Islet of Langerhans (tissue), 1 donor: ENCODE measurements around the gene PAFAH1B2.
A peak's percentile ranks its signal among the peaks of the same experiment; 100 is the strongest.
"Not testable (repeated sequence)": the region's sequence is repeated elsewhere in the genome, so short reads cannot be mapped to it uniquely, and the experiment has no call there.

Experiments
- FAIRE-seq: peaks from one replicate; lab custom pipeline; 2011; peaks lifted over from hg19 to GRCh38; lab: Jason Lieb, UNC

The PAFAH1B2 gene

DNA sequence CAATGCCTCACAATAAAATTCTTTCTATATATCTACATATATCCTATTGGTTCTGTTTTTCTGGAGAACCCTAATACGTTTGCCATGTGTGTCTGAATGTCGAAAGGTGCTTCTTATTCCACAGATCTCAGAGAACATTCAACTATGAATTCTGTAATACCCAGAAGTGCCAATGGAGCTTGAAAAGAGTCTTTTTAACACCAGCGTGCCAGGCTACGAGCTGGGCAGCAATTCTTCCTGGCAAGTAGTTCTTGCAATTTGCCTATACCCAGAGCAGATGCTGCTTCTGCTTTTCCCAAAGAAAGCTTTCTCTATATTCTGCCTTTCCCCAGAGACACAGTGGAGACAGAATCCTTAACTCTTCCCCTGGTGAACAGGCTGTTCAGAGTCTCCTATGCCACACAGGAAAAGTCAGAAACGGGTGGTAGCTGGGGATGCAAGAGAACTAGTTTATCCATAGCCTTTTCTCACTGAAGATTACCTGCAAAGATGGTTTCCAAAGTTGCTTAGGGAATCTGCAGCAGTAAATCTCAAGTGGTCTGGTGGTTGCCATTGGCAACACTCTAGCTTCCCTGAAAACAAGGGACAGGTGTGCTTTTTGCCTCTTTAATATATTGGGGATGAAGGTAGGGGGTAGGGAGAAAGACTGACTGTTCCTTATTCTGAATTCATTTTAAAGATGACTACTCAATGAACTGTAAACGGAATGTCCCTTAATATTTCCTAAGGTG lies 16.8 kb upstream of the PAFAH1B2 start:
- FAIRE-seq, result no peak

DNA sequence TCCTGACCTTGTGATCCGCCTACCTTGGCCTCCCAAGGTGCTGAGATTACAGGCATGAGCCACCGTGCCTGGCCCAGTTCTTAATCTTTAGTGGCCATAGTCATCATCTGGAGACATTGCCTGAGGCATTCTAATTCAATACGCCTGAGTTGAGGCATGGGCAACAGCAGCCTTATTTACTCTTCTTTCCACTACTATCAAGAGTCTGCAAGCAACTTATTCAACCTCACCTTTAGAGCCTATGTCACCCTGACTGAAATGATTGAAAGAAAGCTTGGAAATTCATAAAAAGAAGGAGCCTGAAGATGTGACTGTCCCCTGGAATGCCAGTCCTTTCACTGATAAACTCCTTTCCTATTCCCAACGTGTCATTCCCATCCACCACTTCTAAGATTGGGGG lies 15.8 kb upstream of the PAFAH1B2 start:
- FAIRE-seq, result no peak

DNA sequence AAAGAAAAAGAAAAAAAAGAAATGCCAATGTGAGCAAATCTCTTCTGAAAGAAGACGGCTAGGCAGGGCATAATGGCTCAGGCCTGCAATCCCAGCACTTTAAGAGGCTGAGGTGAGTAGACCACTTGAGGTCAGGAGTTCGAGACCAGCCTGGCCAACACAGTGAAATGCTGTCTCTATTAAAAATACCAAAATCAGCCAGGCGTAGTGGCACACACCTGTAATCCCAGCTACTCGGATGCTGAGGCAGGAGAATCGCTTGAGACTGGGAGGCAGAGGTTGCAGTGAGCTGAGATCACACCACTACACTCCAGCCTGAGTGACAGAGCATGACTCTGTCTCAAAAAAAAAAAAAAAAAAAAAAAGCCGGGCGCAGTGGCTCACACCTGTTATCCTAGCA lies 13.7 kb upstream of the PAFAH1B2 start:
- not testable (repeated sequence) for FAIRE-seq

DNA sequence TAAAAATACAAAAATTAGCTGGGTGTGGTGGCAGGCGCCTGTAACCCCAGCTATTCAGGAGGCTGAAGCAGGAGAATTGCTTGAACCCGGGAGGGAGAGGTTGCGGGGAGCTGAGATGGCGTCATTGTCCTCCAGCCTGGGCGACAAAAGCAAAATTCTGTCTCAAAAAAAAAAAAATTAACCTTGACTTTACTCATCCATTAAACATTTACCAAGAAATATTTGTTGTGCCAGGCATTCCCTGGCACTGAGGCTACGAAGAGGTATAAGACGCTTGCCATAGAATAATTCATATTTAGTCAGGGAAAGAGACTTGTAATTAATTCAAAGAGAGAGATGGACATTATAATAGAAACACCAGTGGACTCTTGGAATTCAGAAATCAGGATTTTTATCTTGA lies 13.2 kb upstream of the PAFAH1B2 start:
- FAIRE-seq, result no peak

DNA sequence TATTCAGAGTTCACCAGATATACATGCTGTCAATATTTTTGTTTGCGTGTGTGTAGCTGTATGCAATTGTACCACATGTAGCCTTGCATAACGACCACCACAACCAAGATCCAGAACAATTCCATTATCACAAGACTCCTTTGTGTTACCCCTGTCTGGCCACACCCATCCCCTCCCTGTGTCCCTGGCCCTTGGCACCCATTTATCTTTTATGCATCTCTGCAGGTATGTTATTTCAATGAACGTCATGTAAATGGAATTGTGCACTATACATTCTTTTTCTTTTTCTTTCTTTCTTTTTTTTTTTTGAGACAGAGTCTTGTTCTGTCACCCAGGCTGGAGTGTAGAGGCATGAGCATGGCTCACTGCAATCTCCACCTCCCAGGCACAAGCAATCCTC lies 9.7 kb upstream of the PAFAH1B2 start:
- no peak for FAIRE-seq

DNA sequence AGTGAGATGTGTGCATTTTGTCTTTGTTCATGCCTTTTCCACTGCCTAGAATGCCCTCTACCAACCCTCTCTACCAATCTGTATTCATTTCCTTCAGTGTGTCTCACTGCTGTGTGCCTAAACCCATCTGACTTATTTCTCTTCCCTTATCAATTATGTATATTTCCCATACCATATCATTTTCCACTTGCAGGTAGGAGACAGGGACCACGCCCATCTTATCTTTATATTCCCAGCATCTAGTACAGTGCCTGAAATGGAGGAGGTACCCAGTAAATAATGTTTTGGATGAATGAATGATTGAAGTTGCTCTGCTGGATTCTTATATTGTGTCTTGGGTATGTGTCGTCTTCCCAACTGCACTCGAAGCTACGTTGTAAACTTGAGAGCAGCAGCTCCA lies 9.1 kb upstream of the PAFAH1B2 start:
- not testable (repeated sequence) for FAIRE-seq

DNA sequence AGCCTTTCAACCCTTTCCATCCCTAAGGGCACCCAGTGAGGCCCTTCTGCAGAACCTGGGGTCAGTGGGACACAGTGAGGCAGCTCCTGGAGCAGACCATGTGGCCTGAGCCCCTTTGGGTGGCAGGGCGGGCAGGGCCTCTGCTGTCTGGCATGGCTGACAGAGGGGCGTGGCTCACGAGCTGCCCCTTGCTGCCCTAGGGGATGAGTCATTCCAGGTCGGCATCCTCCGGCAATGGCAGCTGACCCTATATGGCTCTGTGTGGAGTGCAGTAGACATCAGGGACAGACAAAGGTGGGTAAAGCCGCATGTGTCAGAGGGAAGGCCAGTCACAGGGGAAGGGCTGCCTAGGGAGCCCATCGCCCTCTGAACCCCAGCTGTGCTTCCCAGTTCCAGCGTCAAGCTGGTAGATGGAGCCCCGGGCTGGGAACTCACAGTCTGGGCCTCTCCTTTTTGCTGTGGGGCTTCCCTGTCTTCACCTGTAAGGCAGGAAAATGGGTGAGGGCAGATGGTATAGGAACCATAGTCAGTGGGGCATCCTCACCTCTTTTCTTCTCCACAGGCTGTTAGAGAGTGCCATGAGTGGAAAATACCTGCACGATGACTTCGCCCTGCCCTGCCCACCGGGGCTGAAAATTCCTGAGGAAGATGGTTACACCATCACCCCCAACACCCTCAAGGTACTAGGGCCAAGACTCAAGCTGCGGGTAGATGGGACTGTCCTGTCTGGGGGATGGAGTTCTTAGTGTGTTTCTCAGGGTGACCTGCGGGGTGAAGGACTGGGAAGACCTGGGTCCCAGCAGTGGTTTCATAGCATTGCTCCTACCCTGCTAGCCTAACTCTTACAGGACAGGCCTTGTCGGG lies 6.6 kb upstream of the PAFAH1B2 start:
- not testable (repeated sequence) for FAIRE-seq

DNA sequence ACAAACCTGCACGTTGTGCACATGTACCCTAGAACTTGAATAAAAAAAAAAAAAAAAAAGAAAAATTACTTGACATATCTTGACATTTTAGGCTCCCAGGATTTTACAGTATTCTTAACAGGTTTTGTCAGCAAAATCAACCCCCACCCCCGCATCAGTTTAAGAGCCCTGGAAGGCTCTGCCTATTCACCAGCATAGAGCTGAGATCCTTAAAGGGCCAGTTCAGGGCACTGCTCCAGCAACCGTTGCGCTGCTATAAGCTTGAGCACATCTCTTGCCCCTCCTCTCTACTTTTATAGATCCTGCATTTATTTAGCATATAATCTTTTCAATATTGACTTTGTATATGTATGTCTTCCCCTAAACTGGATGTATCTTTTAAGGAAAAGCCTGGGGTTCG lies 697 bp upstream of the PAFAH1B2 start:
- FAIRE-seq, result no peak

DNA sequence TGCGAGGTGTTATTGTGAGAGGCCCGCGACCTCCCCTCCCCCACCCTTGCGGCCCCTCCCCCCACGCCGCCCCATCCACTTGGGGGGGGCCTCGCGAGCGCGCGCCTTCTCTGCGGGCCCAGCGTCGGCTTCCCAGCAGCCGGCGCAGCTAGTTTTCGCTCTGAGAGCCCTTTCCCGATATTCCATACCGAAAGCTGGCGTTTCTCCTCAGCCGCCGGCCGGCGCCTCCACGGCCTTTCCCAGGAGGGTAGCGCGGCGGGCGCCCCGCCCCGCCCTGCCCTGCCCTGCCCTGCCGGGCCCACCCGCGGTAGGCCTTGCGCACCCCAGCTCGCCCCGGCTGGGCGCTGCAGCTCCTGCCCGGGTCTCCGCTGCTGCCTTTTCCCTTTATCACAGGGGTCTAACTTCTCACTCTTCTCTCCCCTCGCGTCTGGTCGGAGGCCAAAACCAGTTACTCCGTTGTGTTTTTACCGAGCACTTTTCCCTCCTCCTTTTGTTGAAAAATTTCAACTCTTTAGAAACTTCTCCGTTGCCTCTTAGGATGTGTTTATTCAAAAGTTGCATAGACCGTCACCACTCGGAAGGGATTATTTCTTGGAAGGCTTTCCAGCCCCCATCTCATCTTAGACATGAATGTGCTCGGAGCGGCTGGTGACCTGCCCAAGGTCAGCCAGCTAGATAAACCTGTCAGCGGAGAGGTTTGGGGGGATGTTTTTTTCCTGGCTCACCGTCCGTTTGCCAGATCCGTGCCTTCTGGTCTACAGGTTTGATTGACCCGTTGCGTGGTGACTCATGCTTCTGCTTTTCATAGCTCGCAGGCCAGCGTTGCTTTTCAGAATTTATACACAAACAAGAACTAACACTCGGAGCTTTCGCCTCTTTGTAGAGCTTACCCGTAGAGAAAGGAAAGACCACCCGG lies 648 bp downstream of the PAFAH1B2 start:
- FAIRE-seq, result peak; percentile 13

DNA sequence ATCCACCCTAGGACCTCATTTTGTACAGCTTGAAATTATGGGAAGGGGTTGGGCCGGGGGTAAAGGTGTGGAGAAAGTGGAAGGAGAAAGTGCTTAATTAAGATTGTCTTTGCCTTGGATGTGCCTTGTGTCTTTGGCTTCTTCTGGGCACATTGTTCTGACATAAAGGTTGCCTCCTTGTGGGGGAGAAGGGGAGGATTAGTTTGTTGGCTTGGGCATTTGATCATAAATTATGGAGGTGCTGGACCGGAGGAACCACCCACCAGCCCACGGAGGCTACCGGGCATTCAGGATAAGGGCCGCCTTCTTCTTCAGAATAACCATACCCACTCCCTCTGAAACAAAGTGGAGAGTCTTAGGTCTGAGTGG lies 1.3 kb downstream of the PAFAH1B2 start:
- FAIRE-seq, result no peak

DNA sequence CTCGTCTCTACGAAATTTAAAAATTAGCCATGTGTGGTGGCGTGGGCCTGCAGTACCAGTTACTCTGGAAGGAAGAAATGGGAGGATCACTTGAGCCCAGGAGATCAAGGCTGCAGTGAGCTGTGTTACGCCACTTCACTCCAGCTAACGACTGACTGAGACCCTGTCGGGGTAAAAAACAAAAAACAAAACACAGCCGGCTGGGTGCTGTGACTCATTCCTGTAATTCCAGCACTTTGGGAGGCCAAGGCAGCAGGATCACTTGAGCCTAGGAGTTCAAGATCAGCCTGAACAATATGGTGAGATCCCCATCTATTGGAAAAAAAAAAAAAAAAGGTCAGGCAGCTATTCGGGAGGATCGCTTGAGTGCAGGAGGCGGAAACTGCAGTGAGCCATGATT lies 2.4 kb downstream of the PAFAH1B2 start:
- FAIRE-seq, result no peak

DNA sequence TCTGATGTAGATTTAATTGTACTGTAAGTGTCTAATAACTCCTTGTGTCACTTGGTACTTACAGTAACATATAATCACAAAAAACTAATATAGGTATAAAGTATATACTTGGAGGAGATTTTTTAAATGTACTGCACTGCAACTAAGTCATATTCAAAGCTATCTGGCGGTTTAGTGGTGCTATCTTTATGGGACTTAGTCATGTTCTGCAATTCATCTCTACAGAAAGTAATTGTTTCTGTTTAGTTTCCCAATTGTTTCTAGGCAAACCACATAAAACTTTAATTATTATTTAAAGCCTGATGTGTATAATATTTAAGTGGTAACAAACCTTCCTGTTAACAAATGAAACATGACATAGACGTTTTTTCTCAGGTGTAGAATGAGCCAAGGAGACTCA lies 8.0 kb downstream of the PAFAH1B2 start:
- FAIRE-seq, result no peak

DNA sequence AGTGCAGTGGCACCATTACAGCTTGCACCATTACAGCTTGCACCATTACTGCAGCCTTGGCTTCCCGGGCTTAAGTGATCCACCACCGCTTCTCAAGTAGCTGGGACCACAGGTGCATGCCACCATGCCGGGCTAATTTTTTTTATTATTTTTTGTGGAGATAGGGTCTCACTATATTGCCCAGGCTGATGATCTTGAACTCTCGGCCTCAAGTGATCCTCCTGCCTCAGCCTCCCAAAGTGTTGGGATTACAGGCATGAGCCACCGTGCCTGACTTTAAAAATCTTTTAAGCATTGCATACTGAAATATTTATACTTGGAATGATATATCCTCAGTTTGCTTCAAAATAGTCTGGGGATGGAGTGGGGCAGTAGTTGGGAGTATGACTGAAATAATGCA lies 10.4 kb downstream of the PAFAH1B2 start:
- no peak for FAIRE-seq

DNA sequence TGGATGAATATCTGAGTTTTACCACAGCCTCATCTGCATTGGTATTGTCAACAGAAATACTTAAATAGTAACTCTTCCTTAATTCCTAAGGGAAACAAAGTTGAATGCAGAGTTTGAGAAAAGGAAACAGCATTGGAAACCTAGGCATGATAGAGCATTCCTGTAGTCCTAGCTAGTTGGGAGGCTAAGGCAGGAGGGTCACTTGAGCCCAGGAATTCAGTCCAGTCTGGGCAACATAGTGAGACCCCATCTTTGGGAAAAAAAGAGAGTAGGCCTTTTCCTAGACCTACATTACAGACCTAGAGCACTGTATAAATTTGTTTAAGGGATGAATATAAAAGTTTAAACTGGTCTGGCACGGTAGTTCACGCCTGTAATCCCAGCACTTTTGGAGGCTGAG lies 13.4 kb downstream of the PAFAH1B2 start:
- FAIRE-seq, result no peak

DNA sequence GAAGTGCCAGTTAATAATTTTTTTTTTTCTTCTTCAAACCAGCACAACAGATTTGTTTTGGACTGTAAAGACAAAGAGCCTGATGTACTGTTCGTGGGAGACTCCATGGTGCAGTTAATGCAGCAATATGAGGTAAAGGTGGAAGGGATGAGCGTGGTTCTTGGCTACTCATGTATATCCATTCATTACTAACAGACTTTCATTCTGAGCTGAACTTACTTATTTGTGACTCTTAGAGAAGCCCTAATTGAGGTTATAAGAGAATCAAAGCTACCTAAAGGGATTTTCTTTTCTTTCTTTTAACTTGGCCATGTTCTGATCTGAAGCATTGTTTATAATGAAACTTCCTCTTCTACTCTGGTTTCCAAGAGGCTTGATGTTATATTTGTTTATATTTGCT lies 15.8 kb downstream of the PAFAH1B2 start:
- no peak for FAIRE-seq

DNA sequence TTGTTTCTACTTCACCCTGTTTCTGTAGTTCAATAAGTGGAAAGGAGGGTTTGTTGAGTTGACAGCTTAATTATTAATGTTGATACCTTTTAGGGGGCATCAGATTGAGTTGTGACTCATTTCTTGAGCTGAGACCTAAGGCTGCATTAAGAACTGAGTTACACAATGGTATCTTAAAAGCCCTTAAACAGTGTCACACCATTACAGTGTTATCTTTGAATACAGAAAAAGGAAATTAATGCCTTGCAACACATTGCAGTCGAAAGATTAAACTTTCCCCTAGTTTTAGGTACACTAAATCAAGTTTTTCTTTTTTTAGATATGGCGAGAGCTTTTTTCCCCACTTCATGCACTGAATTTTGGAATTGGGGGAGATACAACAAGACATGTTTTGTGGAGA lies 16.7 kb downstream of the PAFAH1B2 start:
- FAIRE-seq, result no peak

DNA sequence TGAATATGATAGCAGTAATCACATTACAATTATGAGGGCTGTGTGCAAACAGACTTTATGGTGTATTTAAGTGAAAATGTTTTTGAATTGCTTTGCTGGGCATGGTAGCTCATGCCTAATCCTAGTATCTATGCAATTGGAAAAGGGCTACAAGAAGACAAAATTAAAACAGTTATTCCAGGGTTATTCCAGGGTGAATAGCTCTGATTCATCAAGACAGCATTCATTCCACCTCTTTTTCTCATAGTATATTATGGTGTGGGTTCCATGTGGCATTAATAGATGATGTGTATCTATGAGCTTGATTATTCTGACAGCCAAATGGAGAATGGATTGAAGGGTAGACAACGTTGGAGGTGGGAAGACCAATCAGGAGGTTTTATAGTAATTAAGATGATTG lies 22.4 kb downstream of the PAFAH1B2 start:
- no peak for FAIRE-seq

DNA sequence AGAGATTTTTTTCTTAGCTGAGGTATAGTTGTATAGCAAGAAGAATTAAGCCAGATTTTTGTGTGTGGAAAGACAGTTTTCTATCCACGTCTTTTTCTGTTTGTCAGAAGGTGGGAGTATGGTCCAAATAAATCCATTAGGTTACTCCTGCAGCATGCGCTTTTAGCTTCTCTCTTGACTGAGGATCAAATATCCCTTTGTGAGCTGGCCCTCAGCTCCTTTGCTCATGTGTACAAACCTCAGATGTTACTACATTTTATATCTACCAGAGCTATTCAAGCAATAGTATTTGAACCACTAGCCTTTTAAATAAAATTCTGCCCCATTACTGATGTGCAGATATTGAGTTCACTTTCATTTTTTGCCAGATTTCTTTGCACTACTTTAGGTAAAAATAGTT lies 25.6 kb downstream of the PAFAH1B2 start:
- no peak for FAIRE-seq

DNA sequence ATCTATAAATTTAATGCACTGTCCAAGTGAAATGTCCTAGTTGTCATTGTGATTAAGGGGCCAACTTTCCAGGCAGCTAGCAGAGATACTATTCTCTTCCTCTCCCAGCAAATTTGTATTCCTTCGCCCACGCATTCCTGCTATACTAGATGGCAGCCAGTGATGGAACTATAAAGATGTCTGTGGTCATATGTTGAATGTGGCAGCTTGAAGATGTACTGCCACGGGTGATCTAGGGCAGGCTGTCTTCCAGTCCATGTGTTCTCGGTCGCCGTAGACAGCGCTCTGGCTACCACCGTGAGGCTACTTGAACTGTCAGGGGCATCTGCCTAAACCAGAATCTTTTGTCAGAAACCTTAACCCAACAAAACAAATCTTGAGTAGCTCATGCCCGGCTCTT lies 26.1 kb downstream of the PAFAH1B2 start:
- no peak for FAIRE-seq

DNA sequence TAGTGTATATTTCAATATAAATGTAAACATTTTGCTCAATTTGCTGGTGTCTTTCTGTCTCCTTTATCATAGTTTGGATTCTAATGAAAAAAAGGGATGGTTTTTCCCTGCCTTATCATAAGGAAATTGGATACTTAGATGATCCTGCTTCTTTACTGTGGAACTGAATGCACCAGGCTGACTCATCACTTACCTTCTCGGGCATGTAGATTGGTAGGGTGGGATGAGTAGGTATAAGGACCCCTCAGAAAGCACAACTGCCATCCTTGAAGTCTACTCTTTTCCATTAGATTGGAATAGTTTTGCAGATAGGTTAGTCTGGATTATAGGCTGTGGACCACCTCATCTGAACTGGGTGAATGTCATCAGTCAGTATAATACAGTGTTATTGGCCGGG lies 26.9 kb downstream of the PAFAH1B2 start:
- no peak for FAIRE-seq

DNA sequence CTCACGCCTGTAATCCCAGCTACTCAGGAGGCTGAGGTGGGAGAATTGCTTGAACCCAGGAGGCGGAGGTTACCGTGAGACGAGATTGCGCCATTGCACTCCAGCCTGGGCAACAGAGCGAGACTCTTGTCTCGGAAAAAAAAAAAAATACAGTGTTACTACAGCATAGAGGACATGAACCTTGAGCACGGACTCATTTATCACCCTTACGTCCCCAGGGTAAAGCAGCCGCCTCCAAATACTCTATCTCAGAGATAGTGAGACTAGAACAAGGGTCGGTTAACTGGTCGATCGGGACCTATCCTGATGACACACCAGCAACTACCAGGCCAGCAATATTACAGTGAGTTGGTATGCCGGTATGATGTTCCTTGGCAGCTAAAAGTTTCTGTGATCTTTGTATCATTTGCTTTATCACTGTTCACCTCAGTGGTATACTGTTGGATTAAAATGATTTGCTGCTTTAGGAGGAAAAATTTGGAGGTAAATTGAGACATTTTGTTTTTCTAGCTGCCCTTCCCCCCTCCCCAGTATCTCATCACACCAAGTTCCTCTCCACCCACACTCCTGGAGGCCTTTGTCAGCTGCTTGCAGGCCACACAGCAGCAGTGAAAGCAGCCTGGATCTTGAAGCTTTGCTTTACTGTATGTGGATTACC lies 27.4 kb downstream of the PAFAH1B2 start:
- FAIRE-seq, result no peak

DNA sequence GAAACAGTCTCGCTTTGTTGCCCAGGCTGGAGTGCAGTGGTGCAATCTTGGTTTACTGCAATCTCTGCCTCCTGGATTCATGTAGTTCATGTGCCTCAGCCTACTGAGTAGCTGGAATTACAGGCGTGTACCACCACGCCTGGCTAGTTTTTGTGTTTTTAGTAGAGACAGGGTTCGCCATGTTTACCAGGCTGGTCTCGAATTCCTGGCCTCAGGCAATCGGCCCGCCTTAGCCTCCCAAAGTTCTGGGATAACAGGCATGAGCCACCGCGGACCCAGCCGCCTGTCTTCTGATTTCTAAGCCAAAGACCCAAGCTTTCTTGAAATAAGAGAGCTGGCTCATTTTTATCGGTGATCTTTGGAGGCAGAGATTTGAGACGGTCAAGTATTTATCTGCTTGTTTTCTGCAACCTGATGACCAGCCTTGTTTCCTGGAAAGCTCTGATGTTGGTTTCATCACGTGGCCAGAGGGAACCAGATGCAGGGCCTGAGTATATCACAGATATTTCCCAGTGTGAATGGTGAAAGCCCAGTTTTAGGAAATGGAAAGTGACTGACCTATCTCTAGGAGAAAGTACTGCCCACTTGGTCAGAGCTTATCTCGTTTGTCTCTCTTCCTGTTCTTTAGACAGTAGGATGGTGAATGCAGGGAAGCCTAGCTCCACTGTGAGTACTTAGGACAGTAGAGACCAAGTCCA lies 28.8 kb downstream of the PAFAH1B2 start:
- FAIRE-seq, result no peak
